SK-N-MC (cell line): Measurements from ENCODE around the gene TBC1D20.
"Not testable (repeated sequence)": the region's sequence is repeated elsewhere in the genome, so short reads cannot be mapped to it uniquely, and the experiment has no call there.

ENCODE experiments used
- DNase-seq: peaks from one replicate; pipeline ENCODE4 v3.0.0-alpha.2; 2011; ENCODE audit warnings: low read depth, low spot score
- H3K27ac ChIP-seq: fragments of 200-600 bp; sonication (generic); 2 replicates; pipeline ENCODE4 v1.5.1; 2016; ENCODE audit warnings: mixed run types
- H3K36me3 ChIP-seq: fragments of 200-600 bp; sonication (generic); 2 replicates; pipeline ENCODE4 v1.6.1; 2017; ENCODE audit warnings: antibody characterized with exemption, low read length, mixed read lengths; ENCODE audit not compliant: insufficient read depth
- H3K4me3 ChIP-seq: fragments of 200-600 bp; sonication (generic); 2 replicates; pipeline ENCODE4 v1.5.1; 2016
- H3K9ac ChIP-seq: fragments of 200-600 bp; sonication (generic); 2 replicates; pipeline ENCODE4 v1.8.0; 2017; ENCODE audit warnings: mixed run types, mixed read lengths; ENCODE audit not compliant: insufficient read length
- H3K9me3 ChIP-seq: fragments of 200-600 bp; sonication (generic); 2 replicates; pipeline ENCODE4 v1.6.1; 2017; ENCODE audit warnings: low read depth, mild to moderate bottlenecking, antibody characterized with exemption, low read length, moderate library complexity, mixed read lengths
- EZH2 ChIP-seq: fragments of 200-600 bp; sonication (generic); IDR thresholded peaks from one replicate; pipeline ENCODE4 v1.6.1; 2017; ENCODE audit warnings: antibody characterized with exemption
- FOXP2 ChIP-seq: optimal IDR thresholded peaks from 2 replicates; pipeline ENCODE3; 2011; ENCODE audit warnings: mild to moderate bottlenecking, moderate library complexity; ENCODE audit not compliant: insufficient read depth; ENCODE audit errors: extremely low read length, control extremely low read depth
- POLR2AphosphoS5 ChIP-seq: IDR thresholded peaks from 2 replicates; pipeline ENCODE4 v1.6.1; 2012; ENCODE audit warnings: mild to moderate bottlenecking, low read depth, low read length, borderline replicate concordance

Gene TBC1D20

GRCh38 chr20:397432-398237 is 64.7 kb downstream of the TBC1D20 start:
- Histone ChIP-seq H3K9ac (no peak overlapping the region), H3K4me3 (no peak overlapping the region), H3K27ac (no peak overlapping the region), H3K36me3 (peaks cover 51% of the 10 kb centered on the region; the same call in 1 of the 2 replicates), H3K9me3 (no peaks in the 10 kb centered on the region)
- DNase-seq: no peak
- no peak for TF ChIP-seq FOXP2
- no peak for TF ChIP-seq EZH2
- TF ChIP-seq POLR2AphosphoS5: no peak

- H3K9me3 ChIP-seq: no peaks in the 10 kb centered on the region
- no peak for TF ChIP-seq FOXP2
- no peak for TF ChIP-seq POLR2AphosphoS5
- no peak for TF ChIP-seq EZH2
- no peak overlapping the region for H3K9ac ChIP-seq
- H3K4me3 ChIP-seq: no peak overlapping the region
- no peak for DNase-seq
- H3K27ac ChIP-seq: no peak overlapping the region
- H3K36me3 ChIP-seq: peaks cover 59% of the 10 kb centered on the region; the same call in 1 of the 2 replicates
Measured at GRCh38 chr20:396619-397431, 65.5 kb downstream of the TBC1D20 start.

- no peaks in the 10 kb centered on the region for H3K9me3 ChIP-seq
- peaks cover 65% of the 10 kb centered on the region; the same call in 1 of the 2 replicates for H3K36me3 ChIP-seq
- no peak for TF ChIP-seq POLR2AphosphoS5
- TF ChIP-seq FOXP2: no peak
- no peak for TF ChIP-seq EZH2
- no peak overlapping the region for H3K4me3 ChIP-seq
- H3K9ac ChIP-seq: no peak overlapping the region
- no peak for DNase-seq
- no peak overlapping the region for H3K27ac ChIP-seq
Measured at GRCh38 chr20:396252-396618, 66.1 kb downstream of the TBC1D20 start.

GRCh38 chr20:393296-393695 is 69.0 kb downstream of the TBC1D20 start:
- DNase-seq, H3K9me3 ChIP-seq, H3K4me3 ChIP-seq, H3K9ac ChIP-seq, H3K27ac ChIP-seq: not testable (repeated sequence)
- H3K36me3 ChIP-seq: peaks cover 95% of the 10 kb centered on the region; the same call in 1 of the 2 replicates

- DNase-seq: no peak
- Histone ChIP-seq H3K9ac (no peak overlapping the region), H3K4me3 (no peak overlapping the region), H3K36me3 (peaks cover 92% of the 10 kb centered on the region; the same call in 1 of the 2 replicates), H3K9me3 (no peaks in the 10 kb centered on the region), H3K27ac (no peak overlapping the region)
- TF ChIP-seq FOXP2 (no peak), POLR2AphosphoS5 (no peak), EZH2 (no peak)
Measured at GRCh38 chr20:391041-391711, 71.2 kb downstream of the TBC1D20 start.

GRCh38 chr20:389220-389619 is 73.1 kb downstream of the TBC1D20 start:
- Histone ChIP-seq H3K36me3 (peaks cover 86% of the 10 kb centered on the region; the same call in 1 of the 2 replicates), H3K9ac (no peak overlapping the region), H3K27ac (no peak overlapping the region), H3K4me3 (no peak overlapping the region), H3K9me3 (no peaks in the 10 kb centered on the region)
- no peak for TF ChIP-seq EZH2
- no peak for TF ChIP-seq FOXP2
- TF ChIP-seq POLR2AphosphoS5: no peak
- DNase-seq: no peak

GRCh38 chr20:388034-388994 is 74.0 kb downstream of the TBC1D20 start:
- H3K9ac ChIP-seq: no peak overlapping the region
- TF ChIP-seq POLR2AphosphoS5 (no peak), FOXP2 (no peak), EZH2 (no peak)
- no peak for DNase-seq
- no peaks in the 10 kb centered on the region for H3K9me3 ChIP-seq
- no peak overlapping the region for H3K27ac ChIP-seq
- H3K36me3 ChIP-seq: peaks cover 87% of the 10 kb centered on the region; the same call in 1 of the 2 replicates
- no peak overlapping the region for H3K4me3 ChIP-seq

- no peak overlapping the region for H3K4me3 ChIP-seq
- no peak overlapping the region for H3K9ac ChIP-seq
- DNase-seq: no peak
- no peak overlapping the region for H3K27ac ChIP-seq
- H3K36me3 ChIP-seq: peaks cover 87% of the 10 kb centered on the region; the same call in 1 of the 2 replicates
- no peaks in the 10 kb centered on the region for H3K9me3 ChIP-seq
- TF ChIP-seq POLR2AphosphoS5 (no peak), FOXP2 (no peak), EZH2 (no peak)
Measured at GRCh38 chr20:387520-387919, 74.8 kb downstream of the TBC1D20 start.

GRCh38 chr20:386634-387033 is 75.7 kb downstream of the TBC1D20 start:
- not testable (repeated sequence) for H3K27ac ChIP-seq, H3K9me3 ChIP-seq, DNase-seq, H3K9ac ChIP-seq, H3K4me3 ChIP-seq
- peaks cover 82% of the 10 kb centered on the region; the same call in 1 of the 2 replicates for H3K36me3 ChIP-seq
